DOHH2 (cell line): ENCODE measurements around the gene AGTPBP1.

Experiments used
- H3F3A ChIP-seq: fragments of 200-600 bp; sonication (generic), shearing (Covaris generic); 2 replicates; pipeline ENCODE4 v1.6.0; 2016; ENCODE audit warnings: antibody characterized with exemption, mild to moderate bottlenecking; ENCODE audit not compliant: control insufficient read depth, insufficient read depth
- H3K27ac ChIP-seq: fragments of 200-600 bp; sonication (generic); 2 replicates; pipeline ENCODE4 v1.5.1; 2014; ENCODE audit warnings: low read depth, mild to moderate bottlenecking, low read length, moderate library complexity
- H3K27me3 ChIP-seq: fragments of 200-600 bp; sonication (generic); 2 replicates; pipeline ENCODE4 v1.6.1; 2014; ENCODE audit warnings: mild to moderate bottlenecking, low read length, mixed read lengths; ENCODE audit not compliant: control insufficient read depth
- H3K36me3 ChIP-seq: fragments of 200-600 bp; sonication (generic); 2 replicates; pipeline ENCODE4 v1.6.1; 2014; ENCODE audit warnings: mild to moderate bottlenecking, low read length, moderate library complexity, mixed read lengths; ENCODE audit not compliant: control insufficient read depth
- H3K4me1 ChIP-seq: fragments of 200-600 bp; sonication (generic); 2 replicates; pipeline ENCODE4 v1.6.1; 2014; ENCODE audit warnings: mild to moderate bottlenecking, low read length, mixed read lengths; ENCODE audit not compliant: control insufficient read depth
- H3K4me2 ChIP-seq: fragments of 200-600 bp; sonication (generic); 2 replicates; pipeline ENCODE4 v1.6.0; 2014; ENCODE audit warnings: mild to moderate bottlenecking, low read length, moderate library complexity
- H3K4me3 ChIP-seq: fragments of 200-600 bp; sonication (generic); 2 replicates; pipeline ENCODE4 v1.5.1; 2014; ENCODE audit warnings: mild to moderate bottlenecking, low read length, mixed read lengths
- H3K79me2 ChIP-seq: fragments of 200-600 bp; sonication (generic); 2 replicates; pipeline ENCODE4 v1.6.1; 2014; ENCODE audit warnings: mild to moderate bottlenecking, low read length, mixed read lengths; ENCODE audit not compliant: control insufficient read depth
- H3K9me2 ChIP-seq: fragments of 200-600 bp; sonication (generic); replicated peaks from 2 replicates; pipeline ENCODE4 v1.6.1; 2014; ENCODE audit warnings: mild to moderate bottlenecking, low read length, mixed read lengths; ENCODE audit not compliant: control insufficient read depth
- H3K9me3 ChIP-seq: fragments of 200-600 bp; sonication (generic); 2 replicates; pipeline ENCODE4 v1.6.1; 2014; ENCODE audit warnings: antibody characterized with exemption, low read length, mixed read lengths; ENCODE audit not compliant: control insufficient read depth, insufficient read depth
- H4K20me1 ChIP-seq: fragments of 200-600 bp; sonication (generic); 2 replicates; pipeline ENCODE4 v1.6.0; 2014; ENCODE audit warnings: low read depth, mild to moderate bottlenecking, antibody characterized with exemption, low read length, moderate library complexity; ENCODE audit not compliant: control insufficient read depth, insufficient read depth
- EZH2phosphoT487 ChIP-seq: fragments of 200-600 bp; sonication (generic); IDR thresholded peaks from 2 replicates; pipeline ENCODE4 v1.6.1; 2017; ENCODE audit warnings: borderline replicate concordance, mild to moderate bottlenecking, antibody characterized with exemption, low read length, moderate library complexity, mixed read lengths
- TF ChIP-seq, protein P1 (sequence below): fragments of 200-600 bp; sonication (generic); IDR thresholded peaks from one replicate; pipeline ENCODE4 v1.5.1; 2014; ENCODE audit warnings: antibody characterized with exemption, mild to moderate bottlenecking, low read depth, low read length; ENCODE audit not compliant: poor library complexity, severe bottlenecking

The AGTPBP1 gene

DNA sequence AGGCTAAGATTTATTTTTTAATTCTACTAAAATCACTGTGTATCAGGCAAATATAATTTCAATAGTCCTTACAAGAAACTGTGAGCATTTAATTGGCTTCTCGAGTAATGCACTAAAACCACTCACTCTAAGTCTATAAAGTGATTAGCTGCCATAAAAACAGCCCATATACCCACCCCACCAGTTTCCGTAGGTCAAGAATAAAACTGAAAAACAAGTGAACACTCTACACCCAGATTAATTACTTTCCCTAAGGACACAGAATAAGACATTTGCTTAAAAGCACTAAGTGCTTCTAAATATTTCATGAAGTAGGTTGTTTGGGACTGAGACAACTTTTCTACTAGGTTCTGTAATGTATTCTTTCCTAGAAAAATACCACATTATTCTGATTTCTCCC, 194.2 kb downstream of the AGTPBP1 start:
- no peaks in the 10 kb centered on the region for H3K9me3 ChIP-seq
- H3K9me2 ChIP-seq: no peaks in the 10 kb centered on the region
- H3K79me2 ChIP-seq: no peaks in the 10 kb centered on the region
- H4K20me1 ChIP-seq: no peaks in the 10 kb centered on the region
- no peaks in the 10 kb centered on the region for H3K27me3 ChIP-seq
- H3F3A ChIP-seq: no peaks in the 10 kb centered on the region
- H3K4me2 ChIP-seq: no peak overlapping the region
- H3K4me1 ChIP-seq: no peaks in the 10 kb centered on the region
- no peak overlapping the region for H3K4me3 ChIP-seq
- H3K27ac ChIP-seq: no peak overlapping the region
- H3K36me3 ChIP-seq: no peaks in the 10 kb centered on the region
- TF ChIP-seq, protein P1, sequence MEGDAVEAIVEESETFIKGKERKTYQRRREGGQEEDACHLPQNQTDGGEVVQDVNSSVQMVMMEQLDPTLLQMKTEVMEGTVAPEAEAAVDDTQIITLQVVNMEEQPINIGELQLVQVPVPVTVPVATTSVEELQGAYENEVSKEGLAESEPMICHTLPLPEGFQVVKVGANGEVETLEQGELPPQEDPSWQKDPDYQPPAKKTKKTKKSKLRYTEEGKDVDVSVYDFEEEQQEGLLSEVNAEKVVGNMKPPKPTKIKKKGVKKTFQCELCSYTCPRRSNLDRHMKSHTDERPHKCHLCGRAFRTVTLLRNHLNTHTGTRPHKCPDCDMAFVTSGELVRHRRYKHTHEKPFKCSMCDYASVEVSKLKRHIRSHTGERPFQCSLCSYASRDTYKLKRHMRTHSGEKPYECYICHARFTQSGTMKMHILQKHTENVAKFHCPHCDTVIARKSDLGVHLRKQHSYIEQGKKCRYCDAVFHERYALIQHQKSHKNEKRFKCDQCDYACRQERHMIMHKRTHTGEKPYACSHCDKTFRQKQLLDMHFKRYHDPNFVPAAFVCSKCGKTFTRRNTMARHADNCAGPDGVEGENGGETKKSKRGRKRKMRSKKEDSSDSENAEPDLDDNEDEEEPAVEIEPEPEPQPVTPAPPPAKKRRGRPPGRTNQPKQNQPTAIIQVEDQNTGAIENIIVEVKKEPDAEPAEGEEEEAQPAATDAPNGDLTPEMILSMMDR: no peak
- TF ChIP-seq EZH2phosphoT487: no peak

DNA sequence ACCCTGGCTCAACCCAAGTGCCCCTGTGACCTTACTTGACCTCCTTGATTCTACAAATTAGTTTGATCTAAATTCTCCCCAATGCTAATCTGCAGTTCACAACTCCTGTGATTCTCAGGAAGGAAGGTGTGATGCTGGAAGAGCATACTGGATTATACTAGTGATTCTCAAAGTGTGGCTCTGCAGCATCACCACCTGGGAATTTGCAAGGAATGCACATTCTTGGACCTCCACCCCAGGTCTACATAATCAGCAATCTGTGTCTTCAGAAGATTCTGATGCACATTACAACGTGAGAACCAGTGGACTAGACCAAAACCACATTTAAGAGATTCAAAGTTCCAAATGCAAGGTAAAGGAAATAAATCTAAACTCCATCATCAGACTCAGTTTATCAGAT, 198.6 kb downstream of the AGTPBP1 start:
- H3K36me3 ChIP-seq: no peaks in the 10 kb centered on the region
- H3F3A ChIP-seq: no peaks in the 10 kb centered on the region
- no peak overlapping the region for H3K4me3 ChIP-seq
- no peak for TF ChIP-seq EZH2phosphoT487
- TF ChIP-seq, protein P1: no peak
- H3K79me2 ChIP-seq: no peaks in the 10 kb centered on the region
- H3K9me2 ChIP-seq: no peaks in the 10 kb centered on the region
- H3K4me2 ChIP-seq: no peak overlapping the region
- H3K27ac ChIP-seq: no peak overlapping the region
- H3K9me3 ChIP-seq: no peaks in the 10 kb centered on the region
- no peaks in the 10 kb centered on the region for H4K20me1 ChIP-seq
- H3K4me1 ChIP-seq: no peaks in the 10 kb centered on the region
- no peaks in the 10 kb centered on the region for H3K27me3 ChIP-seq

DNA sequence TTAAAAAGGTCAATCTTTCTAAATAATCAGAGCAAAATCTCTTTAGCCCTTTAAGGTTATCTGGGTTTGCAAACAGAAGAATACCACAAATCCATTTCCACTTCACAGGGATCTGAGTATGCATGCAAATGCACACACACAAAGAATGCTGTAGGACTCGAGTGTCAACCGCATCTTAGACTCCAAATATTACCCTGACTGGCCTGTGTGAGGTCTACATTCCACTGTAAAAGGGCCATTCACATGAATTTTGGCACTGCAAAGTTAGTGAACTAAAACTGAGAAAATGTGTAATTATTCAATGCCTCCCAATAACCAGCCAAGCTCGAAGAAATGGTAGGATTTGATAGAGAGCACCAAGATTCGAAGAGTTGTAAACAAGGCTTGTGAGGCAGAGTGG, 199.9 kb downstream of the AGTPBP1 start:
- Histone ChIP-seq H3K79me2 (no peaks in the 10 kb centered on the region), H3K4me3 (no peak overlapping the region), H3K27me3 (no peaks in the 10 kb centered on the region), H3K4me1 (no peaks in the 10 kb centered on the region), H3K9me2 (no peaks in the 10 kb centered on the region), H3K9me3 (no peaks in the 10 kb centered on the region), H3K4me2 (no peak overlapping the region), H3F3A (no peaks in the 10 kb centered on the region), H3K36me3 (no peaks in the 10 kb centered on the region), H3K27ac (no peak overlapping the region), H4K20me1 (no peaks in the 10 kb centered on the region)
- TF ChIP-seq, protein P1: no peak
- no peak for TF ChIP-seq EZH2phosphoT487

DNA sequence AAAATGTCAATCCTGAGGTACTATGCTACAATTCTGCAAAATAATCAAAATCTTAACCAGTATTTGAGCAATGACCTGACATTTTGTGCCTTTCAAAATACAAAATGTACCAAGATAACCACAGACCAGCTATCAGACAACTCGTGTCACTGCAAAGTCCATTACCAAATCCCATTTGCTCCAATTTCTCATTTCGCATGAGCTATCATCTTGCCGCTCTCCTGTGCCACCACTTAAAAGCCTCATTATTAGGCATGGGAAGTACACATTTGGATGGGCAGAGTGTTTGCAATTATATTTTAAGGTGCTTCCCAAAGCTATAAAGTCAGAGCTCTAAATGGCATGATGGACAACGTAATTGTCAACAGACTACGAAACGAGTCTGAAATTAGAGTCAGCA, 205.2 kb downstream of the AGTPBP1 start:
- no peak for TF ChIP-seq EZH2phosphoT487
- TF ChIP-seq, protein P1: no peak

More for the DNA sequence above, 205.2 kb downstream of the AGTPBP1 start:
- Histone ChIP-seq H4K20me1 (no peaks in the 10 kb centered on the region), H3F3A (no peaks in the 10 kb centered on the region), H3K4me1 (no peaks in the 10 kb centered on the region), H3K4me2 (no peak overlapping the region), H3K9me3 (no peaks in the 10 kb centered on the region), H3K27me3 (no peaks in the 10 kb centered on the region), H3K9me2 (no peaks in the 10 kb centered on the region), H3K36me3 (no peaks in the 10 kb centered on the region), H3K4me3 (no peak overlapping the region), H3K27ac (no peak overlapping the region), H3K79me2 (no peaks in the 10 kb centered on the region)
